Ishikawa (cell line): ENCODE results near the gene KLHL36.

Experiments used
- CEBPB ChIP-seq: IDR thresholded peaks from 2 replicates; pipeline ENCODE4 v1.6.1; 2012
- EGR1 ChIP-seq: IDR thresholded peaks from 2 replicates; pipeline ENCODE4 v1.6.1; 2012
- EP300 ChIP-seq: IDR thresholded peaks from 2 replicates; pipeline ENCODE4 v1.6.1; 2012; ENCODE audit warnings: borderline replicate concordance
- YY1 ChIP-seq: IDR thresholded peaks from 2 replicates; pipeline ENCODE4 v1.6.1; 2012; ENCODE audit warnings: low read depth
- ZBTB7A ChIP-seq: IDR thresholded peaks from 2 replicates; pipeline ENCODE4 v1.6.1; 2012; ENCODE audit warnings: low read depth
- TF ChIP-seq, protein P1 (sequence below): IDR thresholded peaks from 2 replicates; pipeline ENCODE4 v1.6.1; 2012; ENCODE audit warnings: low read depth, mild to moderate bottlenecking

DNA sequence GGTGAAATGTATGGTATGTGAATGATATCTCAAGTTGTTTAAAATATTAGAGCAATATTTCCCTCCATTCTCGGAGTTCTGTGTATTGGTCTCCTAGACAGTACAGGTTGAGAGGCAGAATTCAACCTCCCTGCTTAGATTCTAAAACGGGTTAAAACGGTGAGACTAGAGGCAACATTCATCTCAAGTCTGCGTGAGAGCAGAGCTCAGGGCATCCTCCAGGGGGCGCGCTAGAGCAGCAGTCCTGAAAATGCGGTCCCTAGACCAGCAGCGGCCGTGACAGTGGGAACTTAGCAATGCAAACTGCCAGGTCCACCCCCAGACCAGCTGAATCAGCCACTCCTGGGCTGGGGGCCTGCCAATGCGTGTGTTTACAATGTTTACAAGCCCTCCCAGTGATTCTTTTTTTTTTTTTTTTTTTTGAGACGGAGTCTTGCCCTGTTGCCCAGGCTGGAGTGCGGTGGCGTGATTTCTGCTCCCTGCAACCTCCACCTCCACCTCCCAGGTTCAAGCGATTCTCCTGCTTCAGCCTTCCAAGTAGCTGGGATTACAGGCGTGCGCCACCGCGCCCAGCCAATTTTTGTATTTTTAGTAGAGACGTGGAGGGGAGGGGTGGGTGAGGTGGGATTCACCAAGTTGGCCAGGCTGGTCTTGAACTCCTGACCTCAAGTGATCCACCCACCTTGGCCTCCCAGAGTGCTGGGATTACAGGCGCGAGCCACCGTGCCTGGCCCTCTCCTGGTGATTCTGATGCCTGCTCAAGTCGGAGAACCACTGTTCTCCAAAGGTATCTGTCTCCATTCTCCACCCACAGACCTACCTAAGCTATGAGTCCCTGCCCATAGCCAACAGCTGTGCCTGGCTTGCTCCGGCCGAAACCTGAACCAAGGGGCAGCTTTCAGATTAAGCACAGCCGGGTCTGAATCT is 24.2 kb downstream of the KLHL36 start:
- no peak for TF ChIP-seq ZBTB7A
- TF ChIP-seq, protein P1, sequence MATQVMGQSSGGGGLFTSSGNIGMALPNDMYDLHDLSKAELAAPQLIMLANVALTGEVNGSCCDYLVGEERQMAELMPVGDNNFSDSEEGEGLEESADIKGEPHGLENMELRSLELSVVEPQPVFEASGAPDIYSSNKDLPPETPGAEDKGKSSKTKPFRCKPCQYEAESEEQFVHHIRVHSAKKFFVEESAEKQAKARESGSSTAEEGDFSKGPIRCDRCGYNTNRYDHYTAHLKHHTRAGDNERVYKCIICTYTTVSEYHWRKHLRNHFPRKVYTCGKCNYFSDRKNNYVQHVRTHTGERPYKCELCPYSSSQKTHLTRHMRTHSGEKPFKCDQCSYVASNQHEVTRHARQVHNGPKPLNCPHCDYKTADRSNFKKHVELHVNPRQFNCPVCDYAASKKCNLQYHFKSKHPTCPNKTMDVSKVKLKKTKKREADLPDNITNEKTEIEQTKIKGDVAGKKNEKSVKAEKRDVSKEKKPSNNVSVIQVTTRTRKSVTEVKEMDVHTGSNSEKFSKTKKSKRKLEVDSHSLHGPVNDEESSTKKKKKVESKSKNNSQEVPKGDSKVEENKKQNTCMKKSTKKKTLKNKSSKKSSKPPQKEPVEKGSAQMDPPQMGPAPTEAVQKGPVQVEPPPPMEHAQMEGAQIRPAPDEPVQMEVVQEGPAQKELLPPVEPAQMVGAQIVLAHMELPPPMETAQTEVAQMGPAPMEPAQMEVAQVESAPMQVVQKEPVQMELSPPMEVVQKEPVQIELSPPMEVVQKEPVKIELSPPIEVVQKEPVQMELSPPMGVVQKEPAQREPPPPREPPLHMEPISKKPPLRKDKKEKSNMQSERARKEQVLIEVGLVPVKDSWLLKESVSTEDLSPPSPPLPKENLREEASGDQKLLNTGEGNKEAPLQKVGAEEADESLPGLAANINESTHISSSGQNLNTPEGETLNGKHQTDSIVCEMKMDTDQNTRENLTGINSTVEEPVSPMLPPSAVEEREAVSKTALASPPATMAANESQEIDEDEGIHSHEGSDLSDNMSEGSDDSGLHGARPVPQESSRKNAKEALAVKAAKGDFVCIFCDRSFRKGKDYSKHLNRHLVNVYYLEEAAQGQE = no peak
- no peak for TF ChIP-seq EP300
- TF ChIP-seq YY1 = no peak
- TF ChIP-seq EGR1 = no peak
- TF ChIP-seq CEBPB = no peak
